Lower leg skin (tissue), 4 donors: ENCODE results near the gene PREX1. TPM values are rescaled to one million over a fixed set of nuclear protein-coding genes. Genes with fewer than 3 reads are reported as not detected.

Source experiments
- DNase-seq, 2 donors: peaks; one replicate each; pipeline ENCODE4 v3.0.0-alpha.2; 2019; ENCODE audit warnings: low spot score in 2 of 2
- H3K4me3 ChIP-seq: fragments of 200-600 bp; sonication (generic); 2 replicates; pipeline ENCODE4 v1.5.1; 2017; ENCODE audit warnings: mild to moderate bottlenecking, low read depth; ENCODE audit not compliant: poor library complexity, severe bottlenecking
- POLR2A ChIP-seq, 2 donors: fragments of 450-650 bp; IDR thresholded peaks; one replicate each; pipeline ENCODE4 v1.6.1; 2016 to 2017; ENCODE audit warnings: antibody characterized with exemption in 2 of 2, mild to moderate bottlenecking in 1 of 2, moderate library complexity in 1 of 2
- WGBS, 2 donors: methylation state at CpG; one replicate each; pipeline ENCODE4 v1.1.5; 2018; 5-methylcytosine and 5-hydroxymethylcytosine counted together
- intact Hi-C: fragments of 100-400 bp; cut with DNase I; formaldehyde crosslinking; loops from one replicate; pipeline ENCODE4 v1.15.0; 2023; ENCODE audit warnings: low total_unique reads
- total RNA-seq, 4 donors: library from RNA; depleted of rRNA; stranded (reverse); fragments of >200 nt; gene quantifications; one replicate each; pipeline ENCODE4 v1.1.0, GENCODE V29; 2016
- TF ChIP-seq, protein P1 (sequence below), 3 donors: fragments of 450-650 bp; IDR thresholded peaks; one replicate each; pipeline ENCODE4 v1.5.1; 2016; ENCODE audit warnings: antibody characterized with exemption in 3 of 3, mild to moderate bottlenecking in 3 of 3, moderate library complexity in 2 of 3

The PREX1 gene
- total RNA-seq, 4 donors from 2014 or later, result 5.4 to 18.6 (median 7.9) TPM

DNA sequence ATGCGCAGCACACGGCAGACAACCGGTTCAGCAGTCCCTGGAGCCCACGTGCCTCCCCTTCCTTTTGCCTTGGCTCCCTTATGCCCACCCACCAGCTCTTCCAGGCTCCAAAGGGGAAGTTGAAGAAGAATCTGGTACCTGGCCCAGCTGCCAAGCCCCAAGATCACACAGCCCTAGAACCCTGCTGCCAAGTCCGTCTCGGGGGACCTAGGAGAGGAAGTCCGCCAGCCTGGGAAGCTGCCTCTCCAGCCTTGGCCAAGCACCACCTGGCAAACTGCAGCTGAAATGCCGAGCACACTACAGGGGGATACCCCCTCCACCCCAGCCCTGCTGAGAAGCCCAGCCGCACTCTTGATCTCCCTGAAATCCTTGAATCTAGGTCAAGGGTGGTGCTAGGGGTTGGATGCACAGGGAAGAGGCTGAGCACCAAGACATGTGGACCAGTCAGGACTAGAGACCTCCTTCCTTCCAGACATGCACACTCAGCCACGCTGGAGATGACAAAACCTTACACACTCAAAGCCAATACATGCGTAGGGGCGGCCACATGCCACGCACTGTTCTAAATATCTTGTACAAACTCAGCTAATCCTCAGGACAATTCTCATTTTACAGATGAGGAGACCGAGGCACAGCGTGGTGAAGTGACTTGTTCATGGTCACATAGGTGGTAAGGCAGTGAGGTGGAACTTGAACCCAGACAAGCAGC, 124.1 kb downstream of the PREX1 start:
- TF ChIP-seq POLR2A (IDR thresholded peaks at IDR 0.05), result no peak
- TF ChIP-seq, protein P1, sequence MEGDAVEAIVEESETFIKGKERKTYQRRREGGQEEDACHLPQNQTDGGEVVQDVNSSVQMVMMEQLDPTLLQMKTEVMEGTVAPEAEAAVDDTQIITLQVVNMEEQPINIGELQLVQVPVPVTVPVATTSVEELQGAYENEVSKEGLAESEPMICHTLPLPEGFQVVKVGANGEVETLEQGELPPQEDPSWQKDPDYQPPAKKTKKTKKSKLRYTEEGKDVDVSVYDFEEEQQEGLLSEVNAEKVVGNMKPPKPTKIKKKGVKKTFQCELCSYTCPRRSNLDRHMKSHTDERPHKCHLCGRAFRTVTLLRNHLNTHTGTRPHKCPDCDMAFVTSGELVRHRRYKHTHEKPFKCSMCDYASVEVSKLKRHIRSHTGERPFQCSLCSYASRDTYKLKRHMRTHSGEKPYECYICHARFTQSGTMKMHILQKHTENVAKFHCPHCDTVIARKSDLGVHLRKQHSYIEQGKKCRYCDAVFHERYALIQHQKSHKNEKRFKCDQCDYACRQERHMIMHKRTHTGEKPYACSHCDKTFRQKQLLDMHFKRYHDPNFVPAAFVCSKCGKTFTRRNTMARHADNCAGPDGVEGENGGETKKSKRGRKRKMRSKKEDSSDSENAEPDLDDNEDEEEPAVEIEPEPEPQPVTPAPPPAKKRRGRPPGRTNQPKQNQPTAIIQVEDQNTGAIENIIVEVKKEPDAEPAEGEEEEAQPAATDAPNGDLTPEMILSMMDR (IDR thresholded peaks at IDR 0.05), result no peak
- no peak for DNase-seq
- H3K4me3 ChIP-seq, result no peak overlapping the region
- WGBS, 2 donors, result 58 to 67% methylated on average over 13 to 14 of the region's 15 CpGs
- intact Hi-C loops, result no loop called here

DNA sequence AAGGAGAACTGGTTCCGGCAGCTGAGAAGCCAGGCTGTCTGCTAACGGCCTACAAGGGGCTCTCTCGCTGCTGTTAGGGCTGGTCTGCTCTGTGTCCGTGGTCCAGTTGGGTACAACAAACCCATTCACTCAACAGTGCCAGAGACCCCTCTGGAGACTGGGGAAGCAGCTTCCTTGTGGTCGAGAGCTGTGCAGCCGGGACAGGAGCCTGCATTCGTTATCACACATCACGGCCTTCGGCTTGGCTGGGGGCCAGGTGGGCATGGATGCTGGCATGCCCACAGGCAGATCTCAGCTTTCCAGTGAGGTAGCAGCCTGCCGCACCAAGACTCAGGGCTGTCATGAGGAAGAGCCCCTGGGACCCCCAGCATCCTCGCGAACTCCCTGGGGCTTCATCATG, 124.7 kb downstream of the PREX1 start:
- TF ChIP-seq, protein P1 (IDR thresholded peaks at IDR 0.05), result no peak
- no peak for TF ChIP-seq POLR2A (IDR thresholded peaks at IDR 0.05)
- DNase-seq, result no peak
- WGBS, 2 donors, result 58 to 67% methylated on average over 12 of the region's 12 CpGs
- intact Hi-C loops, result no loop called here
- H3K4me3 ChIP-seq, result no peak overlapping the region

DNA sequence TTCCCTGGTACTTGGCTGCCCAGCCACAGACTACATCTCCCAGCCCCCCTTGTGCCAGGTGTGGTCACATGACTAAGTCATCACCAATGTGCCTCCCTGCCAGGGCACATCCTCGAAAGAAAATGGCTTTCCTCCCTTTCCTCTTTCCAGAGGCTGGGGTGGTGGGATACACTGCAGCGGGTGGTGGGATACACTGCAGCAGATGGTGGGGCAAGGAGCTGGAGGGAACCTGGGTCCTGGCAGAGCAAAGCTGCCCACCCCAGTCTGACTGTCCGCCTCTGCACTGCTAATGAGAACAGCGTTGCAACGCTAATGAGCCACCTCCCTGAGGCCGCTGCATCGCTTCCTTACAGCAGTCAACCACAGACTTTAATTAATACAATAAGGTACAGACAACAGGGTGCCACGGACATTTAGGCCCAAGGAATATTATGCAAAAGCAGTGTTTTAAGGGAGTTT, 125.3 kb downstream of the PREX1 start:
- 55 to 60% methylated on average over 8 of the region's 8 CpGs for WGBS, 2 donors
- no peak for TF ChIP-seq POLR2A (IDR thresholded peaks at IDR 0.05)
- TF ChIP-seq, protein P1 (IDR thresholded peaks at IDR 0.05), result no peak

DNA sequence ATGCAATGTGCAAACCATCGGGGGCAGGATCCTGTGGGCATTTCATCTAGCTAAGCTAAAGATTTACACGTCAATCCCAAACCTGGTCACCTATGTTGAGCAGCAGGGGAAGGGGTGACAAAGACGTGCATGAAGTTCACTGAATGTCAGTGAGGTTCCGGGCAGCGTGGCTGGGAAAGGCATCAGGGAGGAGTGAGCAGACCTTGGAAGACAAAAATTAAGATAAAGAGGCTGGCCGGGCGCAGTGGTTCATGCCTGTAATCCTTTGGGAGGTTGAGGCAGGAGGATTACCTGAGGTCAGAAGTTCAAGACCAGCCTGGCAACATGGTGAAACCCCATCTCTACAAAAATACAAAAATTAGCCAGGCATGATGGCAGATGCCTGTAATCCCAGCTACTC, 126.1 kb downstream of the PREX1 start:
- no peak for TF ChIP-seq POLR2A (IDR thresholded peaks at IDR 0.05)
- TF ChIP-seq, protein P1 (IDR thresholded peaks at IDR 0.05), result no peak
- 94 to 95% methylated on average over 7 of the region's 7 CpGs for WGBS, 2 donors
- no peak for DNase-seq
- no peak overlapping the region for H3K4me3 ChIP-seq
- intact Hi-C loops, result no loop called here

More for the DNA sequence above, 125.3 kb downstream of the PREX1 start:
- no peak overlapping the region for H3K4me3 ChIP-seq
- intact Hi-C loops, result no loop called here
- no peak for DNase-seq

DNA sequence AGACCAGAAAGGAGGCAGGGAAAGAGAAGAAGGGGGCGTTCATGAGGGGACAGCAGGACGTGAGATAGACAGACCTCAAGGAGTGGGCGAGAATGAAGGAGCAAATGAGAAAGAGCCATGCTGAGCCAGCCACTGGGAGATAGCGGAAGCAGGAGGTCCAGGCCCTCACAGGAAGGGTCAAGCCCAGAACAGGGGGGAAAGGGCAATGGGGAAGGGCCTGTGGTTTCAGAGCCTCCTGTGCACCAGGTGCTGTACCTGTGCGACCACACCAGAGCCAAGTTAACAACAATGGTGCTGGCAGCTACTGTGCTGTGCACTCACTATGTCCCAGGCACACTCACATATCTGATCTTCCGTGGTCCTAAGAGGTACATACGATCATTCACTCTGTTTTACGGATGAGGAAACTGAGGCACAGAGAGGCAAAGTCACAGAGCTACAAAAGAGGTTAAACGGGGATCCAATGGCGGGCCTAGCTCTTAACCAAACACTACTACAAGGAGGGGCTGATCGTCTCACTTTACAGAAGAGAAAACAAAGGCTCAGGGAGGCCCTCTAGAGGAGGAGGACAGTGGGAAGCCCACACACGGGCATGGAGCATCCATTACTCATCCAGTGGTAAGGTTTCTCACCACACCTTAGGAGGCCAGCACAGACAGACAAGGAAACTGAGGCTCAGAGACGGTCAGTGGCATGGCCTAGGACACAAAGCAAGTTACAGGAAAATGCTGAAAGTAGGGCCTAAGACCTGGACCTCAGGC, 129.1 kb downstream of the PREX1 start:
- 89 to 90% methylated on average over 13 of the region's 13 CpGs for WGBS, 2 donors
- no peak overlapping the region for H3K4me3 ChIP-seq
- intact Hi-C loops, result no loop called here
- TF ChIP-seq POLR2A (IDR thresholded peaks at IDR 0.05), result no peak
- TF ChIP-seq, protein P1 (IDR thresholded peaks at IDR 0.05), result no peak
- DNase-seq, result no peak
